Hepatocyte (in vitro differentiated cells): ENCODE measurements around the gene HCN3. TPM values are rescaled to one million over a fixed set of nuclear protein-coding genes. Genes with fewer than 3 reads are reported as not detected.

ENCODE experiments used
- DNase-seq: peaks from one replicate; pipeline ENCODE4 v3.0.0-alpha.2; 2016; ENCODE audit warnings: low spot score
- H2AFZ ChIP-seq: fragments of 200-600 bp; sonication (generic); 2 replicates; pipeline ENCODE4 v1.6.0; 2016; ENCODE audit warnings: antibody characterized with exemption, mild to moderate bottlenecking
- H3K27ac ChIP-seq: fragments of 200-600 bp; sonication (generic); 2 replicates; pipeline ENCODE4 v1.5.1; 2016; ENCODE audit warnings: mild to moderate bottlenecking
- H3K27me3 ChIP-seq: fragments of 200-600 bp; sonication (generic); 2 replicates; pipeline ENCODE4 v1.6.1; 2016
- H3K36me3 ChIP-seq: fragments of 200-600 bp; sonication (generic); replicated peaks from 2 replicates; pipeline ENCODE4 v1.5.1; 2016; ENCODE audit warnings: low read depth; ENCODE audit not compliant: insufficient read depth
- H3K4me1 ChIP-seq: fragments of 200-600 bp; sonication (generic); 2 replicates; pipeline ENCODE4 v1.5.1; 2016; ENCODE audit warnings: mild to moderate bottlenecking, moderate library complexity; ENCODE audit not compliant: insufficient read depth
- H3K4me2 ChIP-seq: fragments of 200-600 bp; sonication (generic); 2 replicates; pipeline ENCODE4 v1.6.0; 2016
- H3K4me3 ChIP-seq: fragments of 200-600 bp; sonication (generic); 2 replicates; pipeline ENCODE4 v1.5.1; 2016; ENCODE audit warnings: mild to moderate bottlenecking
- H3K79me2 ChIP-seq: fragments of 200-600 bp; sonication (generic); 2 replicates; pipeline ENCODE4 v1.6.0; 2017; ENCODE audit warnings: mild to moderate bottlenecking
- H3K9me2 ChIP-seq: fragments of 200-600 bp; sonication (generic); replicated peaks from 2 replicates; pipeline ENCODE4 v1.6.0; 2017; ENCODE audit warnings: mild to moderate bottlenecking; ENCODE audit not compliant: insufficient read depth
- H3K9me3 ChIP-seq: fragments of 200-600 bp; sonication (generic); 2 replicates; pipeline ENCODE4 v1.5.1; 2016; ENCODE audit warnings: low read depth, mild to moderate bottlenecking
- H4K20me1 ChIP-seq: fragments of 200-600 bp; sonication (generic); 2 replicates; pipeline ENCODE4 v1.6.0; 2016; ENCODE audit warnings: mild to moderate bottlenecking; ENCODE audit not compliant: insufficient read depth, poor library complexity, severe bottlenecking
- CTCF ChIP-seq: fragments of 200-600 bp; sonication (generic); IDR thresholded peaks from 2 replicates; pipeline ENCODE4 v1.5.1; 2016; ENCODE audit warnings: antibody characterized with exemption, mild to moderate bottlenecking; ENCODE audit not compliant: poor library complexity
- EZH2 ChIP-seq: fragments of 200-600 bp; sonication (generic); IDR thresholded peaks from 2 replicates; pipeline ENCODE4 v1.6.1; 2016; ENCODE audit warnings: antibody characterized with exemption, mild to moderate bottlenecking, borderline replicate concordance
- EZH2phosphoT487 ChIP-seq: fragments of 200-600 bp; sonication (generic); IDR thresholded peaks from one replicate; pipeline ENCODE4 v1.6.1; 2018; ENCODE audit warnings: antibody characterized with exemption, mild to moderate bottlenecking, low read depth, moderate library complexity; ENCODE audit not compliant: unreplicated experiment, severe bottlenecking
- WGBS: methylation state at CpG from one replicate; pipeline ENCODE4 v1.1.6; 2016; ENCODE audit warnings: low lambda C conversion rate; ENCODE audit errors: missing lambda C conversion rate; 5-methylcytosine and 5-hydroxymethylcytosine counted together
- polyA plus RNA-seq: library from polyadenylated mRNA; unstranded; fragments of >200 nt; fragmentation: Nextera tagmentation; extraction: Ambion mirVana; gene quantifications from 2 replicates; pipeline ENCODE4 v1.2.1, GENCODE V29; 2016
- total RNA-seq: library from RNA; depleted of rRNA; stranded (reverse); fragments of >200 nt; gene quantifications from 2 replicates; pipeline ENCODE4 v1.2.3, GENCODE V29; 2014

Gene HCN3
- total and polyA plus RNA-seq, 2 experiments from 2014 or later: 4.3 to 5.6 TPM

GRCh38 chr1:155260276-155260675 is 17.0 kb upstream of the HCN3 start:
- Histone ChIP-seq H3K27ac (no peak overlapping the region), H3K4me1 (peaks cover 13% of the 10 kb centered on the region), H3K9me3 (no peaks in the 10 kb centered on the region), H3K36me3 (no peaks in the 10 kb centered on the region), H3K79me2 (peaks cover 25% of the 10 kb centered on the region), H3K4me2 (no peak overlapping the region), H3K4me3 (no peak overlapping the region), H3K27me3 (no peaks in the 10 kb centered on the region), H2AFZ (no peak overlapping the region), H4K20me1 (no peaks in the 10 kb centered on the region), H3K9me2 (no peaks in the 10 kb centered on the region)
- no peak for TF ChIP-seq EZH2phosphoT487
- TF ChIP-seq EZH2: no peak
- no peak for TF ChIP-seq CTCF
- no peak for DNase-seq
- 92% methylated on average over 5 of the region's 5 CpGs for WGBS

GRCh38 chr1:155261493-155261851 is 15.8 kb upstream of the HCN3 start:
- Histone ChIP-seq H3K4me2 (peak overlapping the region; percentile 98), H3K27ac (peak overlapping the region; percentile 54), H3K27me3 (no peaks in the 10 kb centered on the region), H3K4me3 (peak overlapping the region; percentile 50), H3K36me3 (no peaks in the 10 kb centered on the region), H3K9me2 (no peaks in the 10 kb centered on the region), H3K9me3 (no peaks in the 10 kb centered on the region), H4K20me1 (no peaks in the 10 kb centered on the region), H3K4me1 (peaks cover 6% of the 10 kb centered on the region), H2AFZ (peak overlapping the region; percentile 20), H3K79me2 (peaks cover 25% of the 10 kb centered on the region)
- TF ChIP-seq EZH2: no peak
- TF ChIP-seq EZH2phosphoT487: no peak
- TF ChIP-seq CTCF: no peak
- no peak for DNase-seq
- WGBS: under 1% methylated on average over 9 of the region's 9 CpGs

- H3K9me2 ChIP-seq: no peaks in the 10 kb centered on the region
- peak within 1 kb of the TSS; percentile 54 for H3K27ac ChIP-seq
- peaks cover 25% of the 10 kb centered on the region for H3K79me2 ChIP-seq
- H3K27me3 ChIP-seq: no peaks in the 10 kb centered on the region
- H3K36me3 ChIP-seq: no peaks in the 10 kb centered on the region
- no peak for TF ChIP-seq CTCF
- TF ChIP-seq EZH2: no peak
- no peak for TF ChIP-seq EZH2phosphoT487
- peak within 1 kb of the TSS; percentile 50 for H3K4me3 ChIP-seq
- WGBS: 1% methylated on average over 47 of the region's 47 CpGs
- peak within 1 kb of the TSS; percentile 20 for H2AFZ ChIP-seq
- peaks cover 6% of the 10 kb centered on the region for H3K4me1 ChIP-seq
- DNase-seq: peak; percentile 98
- H4K20me1 ChIP-seq: no peaks in the 10 kb centered on the region
- peak within 1 kb of the TSS; percentile 98 for H3K4me2 ChIP-seq
- H3K9me3 ChIP-seq: no peaks in the 10 kb centered on the region
These were observed 15.2 kb upstream of the HCN3 start, which contains the start of gene SCAMP3 for GRCh38 chr1:155261852-155262673. Gene SCAMP3, minus strand, starts transcription at chr1:155262360. Its CDS starts 209 bp downstream, at chr1:155262151.
